GM19455 (cell line): ENCODE measurements around the gene KLHL12.
"Not testable (repeated sequence)": the region's sequence is repeated elsewhere in the genome, so short reads cannot be mapped to it uniquely, and the experiment has no call there.

Experiments
- ATAC-seq: cut with Tn5 transposase; IDR thresholded peaks from one replicate; pipeline ENCODE4 v1.9.1; 2021; ENCODE audit not compliant: unreplicated experiment

KLHL12 gene

DNA sequence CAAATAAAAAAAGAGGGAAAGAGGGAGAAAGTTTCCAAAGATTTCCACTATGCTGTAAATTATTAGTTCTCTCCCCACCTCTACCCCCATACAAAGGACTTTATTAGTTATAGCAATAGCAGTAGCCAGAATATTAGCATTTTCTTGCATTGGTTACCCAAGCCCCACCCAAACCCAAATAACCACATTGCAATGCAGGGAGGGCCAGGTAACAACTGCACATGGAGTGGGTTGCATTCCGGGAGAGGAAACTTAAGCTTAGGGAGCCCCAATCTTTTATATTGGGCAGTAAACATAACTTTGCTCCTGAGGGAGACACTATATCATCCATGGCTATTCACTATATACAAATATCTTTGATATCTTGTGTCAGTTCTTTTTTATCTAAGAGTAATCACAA is 25.1 kb upstream of the KLHL12 start:
- ATAC-seq = no peak

DNA sequence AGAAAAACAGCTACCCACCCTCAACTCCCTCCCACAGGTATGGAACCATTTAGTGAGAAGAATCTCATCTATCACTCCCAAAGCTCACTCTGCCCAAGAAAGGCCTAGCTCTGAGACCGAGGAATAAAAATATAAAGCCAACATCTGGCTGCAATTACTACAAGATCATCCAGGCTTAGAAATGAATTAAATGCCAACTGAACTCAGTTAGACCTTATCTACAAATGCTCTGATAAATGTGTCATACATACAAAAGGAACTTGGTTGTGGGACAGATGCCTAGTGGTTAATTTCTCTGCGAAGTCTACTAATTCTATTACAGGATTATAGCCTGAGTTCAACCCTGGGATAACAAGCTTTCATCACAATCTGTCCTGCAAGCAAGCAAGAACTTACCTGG is 24.4 kb upstream of the KLHL12 start:
- no peak for ATAC-seq

DNA sequence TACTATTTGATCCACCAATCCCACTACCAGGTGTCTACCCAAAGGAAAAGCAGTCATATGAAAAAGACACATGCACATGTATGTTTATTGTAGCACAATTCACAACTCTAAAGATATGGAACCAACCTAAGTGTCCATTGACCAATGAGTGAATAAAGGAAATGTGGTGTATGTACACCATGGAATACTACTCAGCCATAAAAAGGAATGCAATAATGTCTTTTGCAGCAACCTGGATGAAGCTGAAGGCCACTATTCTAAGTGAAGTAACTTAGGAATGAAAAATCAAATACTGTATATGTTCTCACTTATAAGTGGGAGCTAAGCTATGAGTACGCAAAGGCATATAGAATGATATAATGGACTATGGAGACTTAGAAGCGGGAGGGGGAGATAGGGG is 18.4 kb upstream of the KLHL12 start:
- ATAC-seq = no peak

DNA sequence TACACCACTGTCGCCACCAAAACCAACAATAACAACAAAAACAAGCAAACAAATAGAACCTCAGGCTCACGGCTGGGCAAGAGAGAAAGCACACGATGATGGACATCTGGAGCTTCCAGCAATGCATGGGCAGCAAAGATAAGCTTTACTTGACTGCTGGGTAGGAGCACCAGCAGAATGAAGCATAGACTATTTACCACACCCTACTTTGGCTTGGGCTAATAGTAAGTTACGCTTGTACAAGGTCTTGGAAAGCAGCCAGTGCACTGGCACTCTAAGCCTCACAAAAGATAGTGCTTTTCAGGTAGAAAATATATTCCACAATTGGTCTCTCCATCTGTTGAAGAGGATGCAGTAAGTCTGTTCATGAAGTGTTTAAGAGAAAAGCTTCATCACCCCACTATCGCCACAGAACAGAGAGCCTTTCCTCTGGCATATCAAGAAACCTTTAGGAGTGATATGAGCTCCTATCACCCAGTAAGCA is 17.4 kb upstream of the KLHL12 start:
- no peak for ATAC-seq

DNA sequence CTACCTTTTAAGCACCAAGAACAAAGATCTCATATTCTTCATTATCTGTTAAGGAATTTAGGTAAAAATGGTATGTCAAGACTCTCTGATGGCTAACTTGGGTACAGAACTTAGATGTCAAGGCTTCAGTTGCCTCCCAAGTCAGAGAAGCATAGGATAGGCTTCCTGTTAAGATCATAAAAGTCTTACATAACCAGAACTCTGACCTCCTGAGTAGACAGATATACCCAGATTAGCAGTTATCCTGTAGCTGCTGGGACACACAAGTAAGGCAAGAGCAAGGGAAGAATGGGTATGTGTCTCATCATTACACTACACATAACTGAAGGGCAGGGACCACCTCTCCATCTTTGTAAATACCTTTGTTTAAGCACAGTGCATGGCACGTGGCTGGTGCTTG is 15.4 kb upstream of the KLHL12 start:
- ATAC-seq = no peak

DNA sequence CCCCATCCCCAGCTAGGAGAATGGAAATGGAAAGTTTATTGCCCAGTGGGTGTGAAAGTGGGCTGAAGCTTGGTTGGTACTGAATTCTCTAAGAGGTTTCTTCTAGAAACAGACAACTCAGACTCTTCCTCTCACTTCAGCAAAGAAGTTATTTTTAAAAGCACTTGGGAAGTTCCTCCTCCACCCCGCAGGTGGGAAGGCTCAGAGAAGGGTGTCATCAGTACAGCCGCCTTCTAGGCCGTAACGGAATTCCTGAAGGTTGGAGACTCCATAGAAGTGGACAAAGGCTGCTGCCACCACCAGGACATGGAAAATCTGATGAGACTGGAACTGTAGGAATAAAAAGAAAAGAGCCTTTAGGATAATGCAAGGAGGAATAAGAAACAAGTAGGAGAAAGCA is 14.3 kb upstream of the KLHL12 start:
- no peak for ATAC-seq

DNA sequence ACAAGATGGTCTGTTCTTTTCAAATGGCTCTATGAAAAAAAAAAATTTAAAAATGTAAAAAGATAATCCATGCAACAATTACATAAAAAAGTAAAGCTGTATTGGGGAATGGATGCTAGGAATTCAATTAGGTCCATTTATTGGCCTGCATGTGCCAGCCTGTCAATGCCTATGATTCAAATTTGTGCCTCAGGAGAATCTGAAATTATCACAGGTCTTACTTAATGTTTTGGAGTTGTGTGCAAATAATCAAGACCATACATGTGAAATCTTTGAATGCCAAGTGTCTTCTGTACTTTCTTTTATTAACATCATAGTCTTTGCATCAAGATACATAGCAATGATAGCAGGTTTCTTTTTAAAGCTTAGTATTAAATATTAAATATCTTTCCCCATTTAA is 13.5 kb upstream of the KLHL12 start:
- no peak for ATAC-seq

DNA sequence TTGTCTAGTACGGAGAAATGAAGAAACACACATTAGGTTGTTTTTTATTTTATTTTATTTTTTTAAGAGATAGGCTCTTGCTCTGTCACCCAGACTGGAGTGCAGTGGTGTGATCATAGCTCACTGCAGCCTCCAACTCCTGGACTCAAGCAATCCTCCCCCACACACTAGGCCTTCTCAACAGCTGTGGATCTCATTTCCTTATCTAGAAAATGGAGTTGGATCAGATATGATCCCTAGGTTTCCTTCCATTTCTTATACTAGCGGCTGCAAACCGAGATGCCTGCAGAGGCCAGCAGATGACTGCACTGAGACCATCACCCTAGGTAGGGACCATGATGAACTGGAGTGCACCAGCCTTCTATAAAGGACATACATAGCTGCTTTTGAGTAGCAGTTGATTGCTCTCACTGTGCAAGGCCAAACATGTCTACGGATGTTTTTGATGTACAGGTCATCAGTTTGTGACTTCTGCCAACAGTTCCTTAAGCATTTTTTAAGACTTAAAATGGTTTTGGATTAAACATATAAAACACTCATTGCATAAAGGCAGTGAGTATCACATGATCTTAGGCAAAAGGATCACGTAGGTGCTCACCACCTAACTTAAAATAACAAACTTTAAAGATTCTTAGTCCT is 11.4 kb upstream of the KLHL12 start:
- ATAC-seq = no peak

DNA sequence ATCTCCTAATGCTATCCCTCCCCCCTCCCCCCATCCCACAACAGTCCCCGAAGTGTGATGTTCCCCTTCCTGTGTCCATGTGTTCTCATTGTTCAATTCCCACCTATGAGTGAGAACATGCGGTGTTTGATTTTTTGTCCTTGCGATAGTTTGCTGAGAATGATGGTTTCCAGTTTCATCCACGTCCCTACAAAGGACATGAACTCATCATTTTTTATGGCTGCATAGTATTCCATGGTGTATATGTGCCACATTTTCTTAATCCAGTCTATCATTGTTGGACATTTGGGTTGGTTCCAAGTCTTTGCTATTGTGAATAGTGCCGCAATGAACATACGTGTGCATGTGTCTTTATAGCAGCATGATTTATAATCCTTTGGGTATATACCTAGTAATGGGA is 9.4 kb upstream of the KLHL12 start:
- not testable (repeated sequence) for ATAC-seq

DNA sequence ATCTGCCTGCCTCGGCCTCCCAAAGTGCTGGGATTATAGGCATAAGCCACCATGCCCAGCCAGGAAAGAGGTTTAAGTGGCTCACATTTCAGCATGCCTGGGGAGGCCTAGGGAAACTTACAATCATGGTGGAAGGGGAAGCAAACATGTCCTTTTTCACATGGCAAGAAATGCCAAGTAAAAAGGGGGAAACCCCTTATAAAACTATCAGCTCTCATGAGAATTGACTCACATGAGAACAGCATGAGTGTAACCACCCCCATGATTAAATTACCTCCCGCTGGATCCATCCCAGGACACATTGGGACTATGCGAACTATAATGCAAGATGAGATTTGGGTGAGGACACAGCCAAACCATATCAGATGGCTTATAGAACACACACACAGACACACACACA is 8.8 kb upstream of the KLHL12 start:
- ATAC-seq = no peak

DNA sequence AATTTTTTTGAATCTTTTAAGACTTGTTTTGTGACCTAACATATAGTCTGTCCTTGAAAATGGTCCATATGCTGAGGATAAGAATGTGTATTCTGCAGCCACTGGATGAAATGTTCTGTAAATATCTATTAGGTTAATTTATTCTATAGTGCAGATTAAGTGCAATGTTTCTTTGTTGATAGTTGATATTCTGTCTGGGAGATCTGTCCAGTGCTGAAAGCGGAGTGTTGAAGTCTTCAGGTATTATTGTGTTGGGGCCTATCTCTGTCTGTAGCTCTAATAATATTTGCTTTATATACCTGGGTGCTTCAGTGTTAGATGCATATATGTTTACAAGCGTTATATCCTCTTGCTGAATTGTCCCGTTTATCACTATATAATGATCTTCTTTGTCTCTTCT is 7.7 kb upstream of the KLHL12 start:
- no peak for ATAC-seq

DNA sequence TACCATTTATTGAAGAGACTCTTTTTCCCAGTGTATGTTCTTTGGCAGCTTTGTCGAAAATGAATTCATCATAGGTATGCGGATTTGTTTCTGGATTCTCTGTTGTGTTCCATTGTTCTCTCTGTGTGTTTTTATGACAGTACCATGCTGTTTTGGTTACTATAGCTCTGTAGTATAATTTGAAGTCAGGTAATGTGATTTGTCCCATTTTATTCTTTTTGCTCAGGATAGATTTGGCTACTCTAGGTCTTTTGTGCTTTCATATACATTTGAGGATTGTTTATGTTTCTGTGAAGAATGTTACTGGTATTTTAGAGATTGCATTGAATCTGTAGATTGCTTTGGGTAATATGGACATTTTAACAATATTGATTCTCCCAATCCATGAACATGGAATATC is 5.4 kb upstream of the KLHL12 start:
- ATAC-seq = no peak

DNA sequence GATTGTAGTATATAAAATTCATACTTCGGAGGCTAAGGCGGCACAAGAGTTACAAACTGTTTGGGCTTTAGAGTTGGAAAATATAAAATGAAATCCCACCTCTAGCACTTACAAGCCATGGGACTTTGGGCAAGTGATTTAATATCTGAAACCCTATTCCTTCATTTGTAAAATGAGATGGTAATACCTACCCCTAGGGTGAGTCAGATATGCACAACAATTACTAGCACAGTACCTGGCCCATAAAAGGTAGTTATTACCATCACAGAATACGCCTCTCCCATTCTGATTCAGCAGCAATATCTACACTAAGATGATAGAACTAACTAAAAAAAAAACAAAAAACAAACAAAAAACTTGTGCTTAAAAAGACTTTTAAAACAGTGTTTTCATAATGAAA is 3.5 kb downstream of the KLHL12 start:
- ATAC-seq = no peak

DNA sequence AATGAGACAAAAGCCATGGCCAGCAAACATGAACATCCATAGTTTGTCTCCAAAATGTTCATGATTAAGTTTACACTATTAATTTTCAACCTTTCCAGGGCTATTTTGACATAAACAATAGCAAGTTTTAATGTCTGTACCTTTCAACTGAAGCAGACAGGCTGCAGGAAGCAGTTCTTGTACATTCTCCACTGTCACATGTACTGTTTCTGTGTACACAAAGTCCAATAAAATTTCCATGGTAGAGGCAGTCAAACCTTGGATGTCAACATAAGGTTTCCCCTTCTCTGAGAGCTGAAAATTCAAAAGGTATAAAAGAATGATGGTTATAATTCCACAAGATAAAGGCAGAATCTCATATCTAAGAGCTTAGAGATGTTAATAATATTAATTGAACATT is 7.4 kb downstream of the KLHL12 start:
- no peak for ATAC-seq

DNA sequence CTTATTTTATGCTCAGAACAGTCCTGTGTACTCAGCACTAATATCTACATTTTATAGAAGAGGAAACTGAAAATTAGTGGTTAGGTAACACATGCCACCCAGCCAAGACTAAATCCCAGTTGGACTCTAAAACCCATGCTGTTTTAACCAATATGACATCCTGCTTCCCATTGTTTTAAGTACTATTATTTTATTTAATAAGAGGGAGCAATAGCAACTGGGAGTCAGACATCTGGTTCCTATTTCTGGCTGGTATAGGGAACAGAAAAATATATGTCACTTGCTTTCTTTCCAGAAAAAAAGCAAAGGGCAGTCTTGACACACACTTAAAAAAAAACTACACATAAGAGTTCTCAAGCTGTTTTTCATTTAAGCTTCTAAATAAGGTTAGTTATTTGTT is 11.9 kb downstream of the KLHL12 start:
- no peak for ATAC-seq

DNA sequence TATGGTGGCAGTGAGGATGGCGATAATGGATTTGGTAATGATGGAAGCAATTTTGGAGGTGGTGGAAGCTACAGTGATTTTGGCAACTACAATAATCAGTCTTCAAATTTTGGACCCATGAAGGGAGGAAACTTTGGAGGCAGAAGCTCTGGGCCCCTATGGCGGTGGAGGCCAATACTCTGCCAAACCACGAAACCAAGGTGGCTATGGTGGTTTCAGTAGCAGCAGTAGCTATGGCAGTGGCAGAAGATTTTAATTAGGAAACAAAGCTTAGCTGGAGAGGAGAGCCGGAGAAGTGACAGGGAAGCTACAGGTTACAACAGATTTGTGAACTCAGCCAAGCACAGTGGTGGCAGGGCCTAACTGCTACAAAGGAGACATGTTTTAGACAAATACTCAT is 14.6 kb downstream of the KLHL12 start:
- not testable (repeated sequence) for ATAC-seq

DNA sequence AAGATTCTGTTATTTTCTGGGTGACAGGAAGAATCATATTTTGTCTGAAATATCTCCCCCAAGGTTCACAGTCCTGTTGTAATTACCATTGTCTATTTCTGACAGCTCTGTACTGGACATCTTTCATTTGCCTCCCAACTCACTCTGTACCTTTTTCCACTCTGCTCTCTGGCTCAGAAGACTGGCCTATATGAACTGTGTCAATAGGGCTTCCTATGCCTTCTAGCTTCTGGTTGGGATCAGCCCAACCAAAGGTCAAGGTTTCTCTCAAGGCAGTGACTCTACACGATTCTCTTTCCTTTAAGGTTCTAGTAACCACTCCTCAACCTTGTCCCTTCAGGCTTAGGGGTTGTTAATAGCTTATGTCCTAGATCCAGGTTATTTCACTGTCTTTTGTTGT is 17.5 kb downstream of the KLHL12 start:
- ATAC-seq = no peak

DNA sequence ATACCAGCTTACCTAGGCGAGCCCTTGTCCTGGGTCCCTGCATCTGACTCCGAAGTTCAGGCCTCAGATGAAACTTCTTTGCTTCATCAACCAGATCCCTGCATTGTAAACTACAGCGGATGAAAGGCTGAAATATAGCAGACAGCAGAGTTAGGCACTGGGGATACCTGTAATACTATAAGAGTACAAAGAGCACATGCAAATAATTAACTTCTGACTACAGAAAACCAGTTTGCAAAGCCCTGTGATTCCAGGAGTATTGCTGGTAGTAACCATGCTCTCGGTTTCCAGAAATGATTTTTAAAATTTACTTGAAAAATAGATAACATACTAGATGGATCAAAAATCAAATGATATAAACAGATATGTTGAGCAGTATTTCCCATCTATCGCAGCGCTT is 18.0 kb downstream of the KLHL12 start:
- no peak for ATAC-seq

DNA sequence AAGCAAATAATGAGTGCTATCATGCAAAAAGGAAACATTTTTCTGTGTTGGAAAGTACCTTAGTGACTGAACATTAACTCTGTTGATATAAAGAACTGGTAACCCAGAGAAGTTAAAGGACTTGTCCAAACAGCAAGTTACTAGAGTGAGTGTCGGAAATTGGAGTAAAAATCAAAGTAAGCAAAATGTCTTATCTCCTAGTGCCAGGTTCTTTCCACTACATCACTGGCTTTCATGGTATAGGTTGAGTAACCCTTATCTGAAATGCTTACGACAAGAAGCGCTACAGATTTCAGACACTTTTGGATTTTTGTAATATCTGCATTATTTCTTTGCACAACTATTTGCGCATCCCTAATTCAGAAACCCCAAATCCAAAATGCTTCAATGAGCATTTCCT is 21.7 kb downstream of the KLHL12 start:
- no peak for ATAC-seq

DNA sequence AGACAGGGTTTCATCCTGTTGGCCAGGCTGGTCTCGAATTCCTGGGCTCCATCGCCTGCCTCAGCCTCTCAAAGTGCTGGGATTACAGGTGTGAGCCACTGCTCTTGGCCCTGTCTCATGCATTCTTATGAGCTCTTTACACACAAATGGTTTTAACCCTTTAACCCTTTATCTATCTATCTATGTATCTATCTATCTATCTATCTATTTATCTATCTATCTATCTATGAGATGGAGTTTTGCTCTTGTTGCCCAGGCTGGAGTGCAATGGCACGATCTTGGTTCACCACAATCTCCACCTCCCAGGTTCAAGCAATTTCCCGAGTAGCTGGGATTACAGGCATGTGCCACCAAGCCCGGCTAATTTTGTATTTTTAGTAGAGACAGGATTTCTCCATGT is 23.2 kb downstream of the KLHL12 start:
- not testable (repeated sequence) for ATAC-seq

DNA sequence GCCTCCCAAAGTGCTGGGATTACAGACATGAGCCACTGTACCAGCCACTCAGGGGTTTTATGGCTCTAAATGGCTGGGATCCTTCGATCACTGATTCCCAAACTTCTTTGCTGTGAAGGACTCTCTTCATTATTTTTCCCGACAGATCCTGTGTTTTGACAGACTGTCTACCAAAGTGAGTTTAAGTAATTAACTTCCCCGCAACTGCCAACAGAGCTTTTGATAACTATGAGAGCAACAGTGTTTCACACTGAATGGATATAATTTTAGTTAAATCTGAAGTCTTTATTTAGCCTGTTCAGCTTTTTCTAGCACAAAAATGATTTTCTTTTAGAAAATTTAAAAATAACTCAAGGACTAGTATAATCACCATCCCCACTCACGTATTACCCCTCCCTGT is 25.5 kb downstream of the KLHL12 start:
- ATAC-seq = no peak

DNA sequence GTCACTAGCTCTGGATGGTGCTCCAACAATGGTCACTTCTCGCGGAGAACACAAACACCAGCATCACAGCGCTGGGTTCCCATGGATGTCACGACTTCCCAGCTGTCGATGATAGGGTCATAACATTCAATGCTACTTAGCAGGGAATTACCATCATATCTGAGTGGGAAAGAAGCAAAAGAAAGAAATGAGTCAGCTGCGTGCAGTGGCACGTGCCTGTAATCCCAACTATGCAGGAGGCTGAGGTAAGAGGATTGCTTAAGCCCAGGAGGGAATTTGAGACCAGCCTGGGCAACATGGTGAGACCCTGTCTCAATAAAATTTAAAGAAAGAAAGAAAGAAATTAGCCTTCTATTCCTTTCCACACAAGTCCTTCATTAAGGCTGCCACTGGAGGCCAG is 34.5 kb downstream of the KLHL12 start:
- ATAC-seq = no peak

DNA sequence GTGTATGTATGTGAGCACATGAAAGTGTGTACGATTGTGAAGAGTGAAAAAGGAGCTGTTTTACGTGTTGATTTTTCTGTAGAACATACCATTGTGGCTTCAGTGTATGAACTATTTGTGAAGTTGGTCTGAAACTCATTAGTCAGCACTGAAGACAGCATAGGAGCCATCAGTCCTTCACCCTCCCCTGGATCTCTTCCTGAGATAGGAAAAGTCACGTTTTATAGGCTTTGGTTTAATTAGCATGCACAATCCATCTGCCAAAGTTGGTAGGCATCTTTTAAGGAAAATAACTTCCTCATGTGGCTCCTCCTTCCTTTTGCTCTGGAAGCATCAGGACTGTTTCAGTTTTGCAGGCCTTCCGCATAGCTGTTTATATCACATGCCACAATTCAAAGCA is 36.6 kb downstream of the KLHL12 start:
- ATAC-seq = no peak
